IMR-90 (cell line): ENCODE data around the gene CACNA1G. TPM values are rescaled to one million over a fixed set of nuclear protein-coding genes. Genes with fewer than 3 reads are reported as not detected.
A peak's percentile ranks its signal among the peaks of the same experiment; 100 is the strongest.

Experiments used
- ATAC-seq: fragments of 200-7000 bp; cut with Tn5 transposase; 2 replicates; pipeline ENCODE4 v1.9.1; 2020; ENCODE audit warnings: low read depth, mild to moderate bottlenecking, moderate library complexity
- BruUV-seq: library from RNA; stranded (reverse); fragments of 400-500 nt; replicated peaks from 2 replicates; lab custom pipeline; 2021; lab: Mats Ljungman, UMichigan
- CTCF ChIA-PET: fragments of 300-600 bp; formaldehyde crosslinking; extraction: SDS; loops from one replicate; lab custom pipeline; 2021; ENCODE audit warnings: antibody characterized with exemption; lab: Yijun Ruan, JAX
- POLR2A ChIA-PET: fragments of 300-600 bp; sonication (Branson Sonifier 250); formaldehyde crosslinking; loops from one replicate; lab custom pipeline; 2022; ENCODE audit warnings: antibody characterized with exemption; ENCODE audit not compliant: unreplicated experiment; lab: Charles Lee
- DNase-seq: peaks from one replicate; pipeline ENCODE4 v3.0.0; 2013
- H2AFZ ChIP-seq: replicated peaks from 2 replicates; pipeline ENCODE3; 2013; ENCODE audit warnings: low read length, mild to moderate bottlenecking; ENCODE audit not compliant: poor library complexity
- H2AK5ac ChIP-seq: 2 replicates; pipeline ENCODE4 v1.6.1; 2013; ENCODE audit warnings: low read depth, low read length, inconsistent platforms
- H2AK9ac ChIP-seq: replicated peaks from 2 replicates; pipeline ENCODE3; 2013; ENCODE audit warnings: mild to moderate bottlenecking, low read depth, low read length, moderate library complexity; ENCODE audit not compliant: poor library complexity
- H2BK120ac ChIP-seq: 2 replicates; pipeline ENCODE4 v1.6.1; 2013; ENCODE audit warnings: low read depth, low read length, inconsistent platforms
- H2BK15ac ChIP-seq: 3 replicates; pipeline ENCODE4 v1.6.1; 2013; ENCODE audit warnings: low read depth, low read length, inconsistent platforms
- H2BK20ac ChIP-seq: 2 replicates; pipeline ENCODE4 v1.6.1; 2013; ENCODE audit warnings: low read depth, mild to moderate bottlenecking, inconsistent platforms, low read length, moderate library complexity
- H2BK5ac ChIP-seq: 2 replicates; pipeline ENCODE4 v1.6.1; 2013; ENCODE audit warnings: mild to moderate bottlenecking, low read depth, low read length, inconsistent platforms; ENCODE audit not compliant: poor library complexity, severe bottlenecking
- H3K14ac ChIP-seq: replicated peaks from 2 replicates; pipeline ENCODE4 v1.6.1; 2013; ENCODE audit warnings: low read depth, low read length, inconsistent platforms
- H3K18ac ChIP-seq: 2 replicates; pipeline ENCODE4 v1.6.1; 2013; ENCODE audit warnings: low read depth, low read length, control low read depth
- H3K23ac ChIP-seq: 2 replicates; pipeline ENCODE4 v1.6.1; 2013; ENCODE audit warnings: low read depth, low read length, inconsistent platforms
- H3K27ac ChIP-seq: 2 replicates; pipeline ENCODE4 v1.5.1; 2013; ENCODE audit warnings: mild to moderate bottlenecking, control low read depth, low read length; ENCODE audit not compliant: insufficient read depth
- H3K27me3 ChIP-seq: 2 replicates; pipeline ENCODE4 v1.6.1; 2013; ENCODE audit warnings: low read length; ENCODE audit not compliant: control insufficient read depth, insufficient read depth
- H3K36me3 ChIP-seq: 2 replicates; pipeline ENCODE4 v1.6.1; 2013; ENCODE audit warnings: low read length, mixed read lengths; ENCODE audit not compliant: control insufficient read depth, insufficient read depth
- H3K4ac ChIP-seq: 2 replicates; pipeline ENCODE4 v1.6.1; 2013; ENCODE audit warnings: low read depth, low read length, inconsistent platforms
- H3K4me1 ChIP-seq: 2 replicates; pipeline ENCODE4 v1.6.1; 2013; ENCODE audit warnings: low read length, mixed read lengths; ENCODE audit not compliant: control insufficient read depth, insufficient read depth
- H3K4me2 ChIP-seq: 2 replicates; pipeline ENCODE4 v1.6.1; 2013; ENCODE audit warnings: low read depth, mild to moderate bottlenecking, control low read depth, low read length, moderate library complexity
- H3K4me3 ChIP-seq: 2 replicates; pipeline ENCODE4 v1.5.1; 2013; ENCODE audit warnings: low read depth, mild to moderate bottlenecking, control low read depth, low read length, moderate library complexity; ENCODE audit not compliant: insufficient read depth
- H3K56ac ChIP-seq: 2 replicates; pipeline ENCODE4 v1.6.1; 2013; ENCODE audit warnings: low read length, inconsistent platforms; ENCODE audit not compliant: insufficient read depth; ENCODE audit errors: extremely low read depth
- H3K79me1 ChIP-seq, 2 experiments: 2 replicates each; pipeline ENCODE4 v1.6.1; 2013; ENCODE audit warnings: low read length in 2 of 2, inconsistent platforms in 1 of 2, low read depth in 1 of 2
- H3K9ac ChIP-seq: 2 replicates; pipeline ENCODE4 v1.6.1; 2013; ENCODE audit warnings: low read depth, low read length, control low read depth
- H3K9me1 ChIP-seq: 2 replicates; pipeline ENCODE4 v1.6.1; 2013; ENCODE audit warnings: low read length, inconsistent platforms; ENCODE audit not compliant: insufficient read depth
- H3K9me3 ChIP-seq: 2 replicates; pipeline ENCODE4 v1.6.1; 2013; ENCODE audit warnings: low read length; ENCODE audit not compliant: control insufficient read depth, insufficient read depth
- H4K20me1 ChIP-seq: 2 replicates; pipeline ENCODE4 v1.6.1; 2013; ENCODE audit warnings: low read length, inconsistent platforms; ENCODE audit not compliant: insufficient read depth
- H4K5ac ChIP-seq: 2 replicates; pipeline ENCODE4 v1.6.1; 2013; ENCODE audit warnings: mild to moderate bottlenecking, low read depth, low read length, control low read depth
- H4K8ac ChIP-seq, 2 experiments: 2 replicates each; pipeline ENCODE4 v1.6.1; 2013; ENCODE audit warnings: low read depth in 2 of 2, low read length in 2 of 2, control low read depth in 1 of 2, inconsistent platforms in 1 of 2
- H4K91ac ChIP-seq: 2 replicates; pipeline ENCODE4 v1.6.1; 2013; ENCODE audit warnings: low read depth, low read length, inconsistent platforms; ENCODE audit not compliant: insufficient read depth
- BHLHE40 ChIP-seq: fragments of 150-350 bp; IDR thresholded peaks from 2 replicates; pipeline ENCODE4 v1.6.1; 2016; ENCODE audit warnings: mild to moderate bottlenecking, low read depth, low read length
- CEBPB ChIP-seq: IDR thresholded peaks from 2 replicates; pipeline ENCODE4 v1.6.1; 2012; ENCODE audit warnings: low read depth, low read length, improper control_type of control experiment
- CHD1 ChIP-seq: IDR thresholded peaks from 2 replicates; pipeline ENCODE4 v1.6.1; 2012; ENCODE audit warnings: low read depth, low read length, improper control_type of control experiment
- FOS ChIP-seq: fragments of 150-350 bp; IDR thresholded peaks from 2 replicates; pipeline ENCODE4 v1.6.1; 2016; ENCODE audit warnings: low read depth, low read length
- MAFK ChIP-seq: IDR thresholded peaks from 2 replicates; pipeline ENCODE4 v1.6.1; 2012; ENCODE audit warnings: low read depth, low read length, improper control_type of control experiment
- MAZ ChIP-seq: IDR thresholded peaks from 2 replicates; pipeline ENCODE4 v1.6.1; 2012; ENCODE audit warnings: low read depth, mild to moderate bottlenecking, low read length, improper control_type of control experiment, moderate library complexity, borderline replicate concordance
- MXI1 ChIP-seq: IDR thresholded peaks from 2 replicates; pipeline ENCODE4 v1.6.1; 2012; ENCODE audit warnings: low read depth, mild to moderate bottlenecking, low read length, moderate library complexity, borderline replicate concordance
- NFE2L2 ChIP-seq: fragments of 150-350 bp; IDR thresholded peaks from 2 replicates; pipeline ENCODE4 v1.6.1; 2016; ENCODE audit warnings: low read depth, mild to moderate bottlenecking, low read length
- POLR2A ChIP-seq: IDR thresholded peaks from 2 replicates; pipeline ENCODE4 v1.6.1; 2012; ENCODE audit warnings: mild to moderate bottlenecking, low read depth, low read length
- RAD21 ChIP-seq: IDR thresholded peaks from 2 replicates; pipeline ENCODE4 v1.6.1; 2012; ENCODE audit warnings: low read length, improper control_type of control experiment
- RCOR1 ChIP-seq: IDR thresholded peaks from 2 replicates; pipeline ENCODE4 v1.6.1; 2012; ENCODE audit warnings: mild to moderate bottlenecking, low read length, improper control_type of control experiment; ENCODE audit not compliant: insufficient replicate concordance
- RFX5 ChIP-seq: IDR thresholded peaks from 2 replicates; pipeline ENCODE4 v1.8.0; 2012; ENCODE audit warnings: low read depth, mild to moderate bottlenecking, low read length, moderate library complexity
- SMC3 ChIP-seq: fragments of 150-350 bp; IDR thresholded peaks from 2 replicates; pipeline ENCODE4 v1.6.1; 2016; ENCODE audit warnings: low read depth, mild to moderate bottlenecking, antibody characterized with exemption, low read length, moderate library complexity
- WGBS, 2 experiments: methylation state at CpG; one replicate each; pipeline versions ENCODE4 v1.1.5 to v1.1.7; 2013; ENCODE audit warnings: missing lambda C conversion rate in 2 of 2; ENCODE audit not compliant: insufficient read length in 1 of 2; ENCODE audit errors: extremely low coverage in 2 of 2; 5-methylcytosine and 5-hydroxymethylcytosine counted together
- dilution Hi-C: fragments of 300-500 bp; cut with HindIII; formaldehyde crosslinking; loops from one replicate; pipeline ENCODE4 v1.14.3; 2018; ENCODE audit warnings: low sequenced_read_pairs; ENCODE audit not compliant: unreplicated experiment
- in situ Hi-C: fragments of 300-500 bp; cut with MboI; formaldehyde crosslinking; loops from 3 replicates; pipeline ENCODE4 v1.14.3; 2019; ENCODE audit warnings: low sequenced_read_pairs, inconsistent platforms, mixed read lengths
- intact Hi-C: fragments of 100-400 bp; cut with micrococcal nuclease; formaldehyde crosslinking; loops from 2 replicates; pipeline ENCODE4 v1.10.0; 2022
- polyA plus RNA-seq, 3 experiments: library from polyadenylated mRNA; depleted of rRNA; stranded (reverse); fragments of >200 nt; gene quantifications; 2 replicates each; pipeline ENCODE4 v1.2.3, GENCODE V29; 2012; ENCODE audit warnings: low replicate concordance in 1 of 3
- total RNA-seq: library from RNA; depleted of rRNA; stranded (reverse); fragments of >200 nt; gene quantifications from 2 replicates; pipeline ENCODE4 v1.2.3, GENCODE V29; 2012
- TF ChIP-seq, protein P1 (sequence below): conservative IDR thresholded peaks from 2 replicates; pipeline ENCODE4 v1.5.1; 2012; ENCODE audit warnings: mild to moderate bottlenecking, low read depth, low read length, improper control_type of control experiment
- TF ChIP-seq, protein P2 (sequence below): fragments of 150-350 bp; IDR thresholded peaks from 2 replicates; pipeline ENCODE4 v1.6.1; 2017; ENCODE audit warnings: mild to moderate bottlenecking, antibody characterized with exemption, low read length, low read depth
- TF ChIP-seq, protein P3 (sequence below): fragments of 150-350 bp; IDR thresholded peaks from 2 replicates; pipeline ENCODE4 v1.6.1; 2016; ENCODE audit warnings: low read depth, mild to moderate bottlenecking, low read length, moderate library complexity, borderline replicate concordance

Gene CACNA1G
- total and polyA plus RNA-seq, 2 of the 4 experiments (the other 2 are of a cell fraction) = under 0.01 to 0.03 TPM

DNA sequence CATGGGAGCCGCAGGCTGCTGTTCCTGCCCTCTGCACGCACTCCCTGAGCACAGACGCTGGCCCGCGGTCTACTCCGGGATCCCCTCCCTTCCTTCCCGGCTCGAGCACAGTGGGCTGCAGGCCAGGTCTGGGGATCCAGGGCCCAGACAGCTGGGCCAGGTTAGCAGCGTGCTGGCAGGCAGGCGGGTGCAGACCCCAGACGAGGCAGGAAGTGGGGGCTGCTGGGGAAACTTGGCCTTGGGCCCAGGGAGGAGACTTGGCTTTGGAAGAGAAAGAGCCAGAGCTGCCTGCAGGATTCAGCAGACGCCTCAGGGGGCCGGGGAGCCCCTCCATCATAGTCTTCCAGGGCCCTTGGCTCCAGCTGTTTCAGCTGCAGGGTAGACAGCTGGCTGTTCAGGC, 44.0 kb downstream of the CACNA1G start:
- Histone ChIP-seq H3K27ac (no peak overlapping the region), H2AFZ (peak overlapping the region; percentile 76), H2BK120ac (no peak overlapping the region), H4K20me1 (no peaks in the 10 kb centered on the region), H3K79me1 (no peaks in the 10 kb centered on the region), H3K56ac (no peak overlapping the region), H3K14ac (no peak overlapping the region), H2AK9ac (no peak overlapping the region), H3K36me3 (no peaks in the 10 kb centered on the region), H3K18ac (no peak overlapping the region; the same call in 1 of the 2 replicates), H3K4ac (no peak overlapping the region), H2AK5ac (no peak overlapping the region), H3K4me2 (no peak overlapping the region; the same call in 1 of the 2 replicates), H3K9me1 (no peaks in the 10 kb centered on the region), H3K9ac (no peak overlapping the region), H4K91ac (no peak overlapping the region), H3K4me1 (peaks cover 8% of the 10 kb centered on the region; the same call in 1 of the 2 replicates), H2BK5ac (no peak overlapping the region), H2BK15ac (no peak overlapping the region), H3K23ac (no peak overlapping the region), H3K27me3 (peaks cover 62% of the 10 kb centered on the region), H3K4me3 (no peak overlapping the region), H3K9me3 (no peaks in the 10 kb centered on the region), H4K8ac (no peak overlapping the region; a peak in 1 of 4 replicates), H2BK20ac (no peak overlapping the region), H4K5ac (no peak overlapping the region)
- TF ChIP-seq RCOR1 (no peak), BHLHE40 (no peak), RFX5 (no peak), SMC3 (no peak), RAD21 (no peak), CHD1 (no peak), MAZ (no peak), CEBPB (no peak), MAFK (no peak), FOS (no peak), MXI1 (no peak), NFE2L2 (no peak), POLR2A (no peak)
- TF ChIP-seq, protein P1, sequence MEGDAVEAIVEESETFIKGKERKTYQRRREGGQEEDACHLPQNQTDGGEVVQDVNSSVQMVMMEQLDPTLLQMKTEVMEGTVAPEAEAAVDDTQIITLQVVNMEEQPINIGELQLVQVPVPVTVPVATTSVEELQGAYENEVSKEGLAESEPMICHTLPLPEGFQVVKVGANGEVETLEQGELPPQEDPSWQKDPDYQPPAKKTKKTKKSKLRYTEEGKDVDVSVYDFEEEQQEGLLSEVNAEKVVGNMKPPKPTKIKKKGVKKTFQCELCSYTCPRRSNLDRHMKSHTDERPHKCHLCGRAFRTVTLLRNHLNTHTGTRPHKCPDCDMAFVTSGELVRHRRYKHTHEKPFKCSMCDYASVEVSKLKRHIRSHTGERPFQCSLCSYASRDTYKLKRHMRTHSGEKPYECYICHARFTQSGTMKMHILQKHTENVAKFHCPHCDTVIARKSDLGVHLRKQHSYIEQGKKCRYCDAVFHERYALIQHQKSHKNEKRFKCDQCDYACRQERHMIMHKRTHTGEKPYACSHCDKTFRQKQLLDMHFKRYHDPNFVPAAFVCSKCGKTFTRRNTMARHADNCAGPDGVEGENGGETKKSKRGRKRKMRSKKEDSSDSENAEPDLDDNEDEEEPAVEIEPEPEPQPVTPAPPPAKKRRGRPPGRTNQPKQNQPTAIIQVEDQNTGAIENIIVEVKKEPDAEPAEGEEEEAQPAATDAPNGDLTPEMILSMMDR = no peak
- TF ChIP-seq, protein P2, sequence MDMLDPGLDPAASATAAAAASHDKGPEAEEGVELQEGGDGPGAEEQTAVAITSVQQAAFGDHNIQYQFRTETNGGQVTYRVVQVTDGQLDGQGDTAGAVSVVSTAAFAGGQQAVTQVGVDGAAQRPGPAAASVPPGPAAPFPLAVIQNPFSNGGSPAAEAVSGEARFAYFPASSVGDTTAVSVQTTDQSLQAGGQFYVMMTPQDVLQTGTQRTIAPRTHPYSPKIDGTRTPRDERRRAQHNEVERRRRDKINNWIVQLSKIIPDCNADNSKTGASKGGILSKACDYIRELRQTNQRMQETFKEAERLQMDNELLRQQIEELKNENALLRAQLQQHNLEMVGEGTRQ = no peak
- TF ChIP-seq, protein P3, sequence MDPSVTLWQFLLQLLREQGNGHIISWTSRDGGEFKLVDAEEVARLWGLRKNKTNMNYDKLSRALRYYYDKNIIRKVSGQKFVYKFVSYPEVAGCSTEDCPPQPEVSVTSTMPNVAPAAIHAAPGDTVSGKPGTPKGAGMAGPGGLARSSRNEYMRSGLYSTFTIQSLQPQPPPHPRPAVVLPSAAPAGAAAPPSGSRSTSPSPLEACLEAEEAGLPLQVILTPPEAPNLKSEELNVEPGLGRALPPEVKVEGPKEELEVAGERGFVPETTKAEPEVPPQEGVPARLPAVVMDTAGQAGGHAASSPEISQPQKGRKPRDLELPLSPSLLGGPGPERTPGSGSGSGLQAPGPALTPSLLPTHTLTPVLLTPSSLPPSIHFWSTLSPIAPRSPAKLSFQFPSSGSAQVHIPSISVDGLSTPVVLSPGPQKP = no peak
- dilution Hi-C loops (no loop called here), in situ Hi-C loops (no loop called here), intact Hi-C loops (no loop called here)
- DNase-seq (peak; percentile 28), ATAC-seq (peak; percentile 83)
- POLR2A ChIA-PET = no interaction called here
- WGBS, 2 experiments = 11% methylated on average over 3 of the region's 13 CpGs; no CpG with 5 or more reads in 1 of the 2 experiments
- no TSS peak for BruUV-seq
- CTCF ChIA-PET = no interaction called here
